Mesodermal cell (in vitro differentiated cells): Measurements from ENCODE around the gene TMEM196.

ENCODE experiments used
- H3K27ac ChIP-seq: 2 replicates; pipeline ENCODE4 v1.7.0; 2013; ENCODE audit warnings: mild to moderate bottlenecking, low read depth, low read length, moderate library complexity; ENCODE audit not compliant: severe bottlenecking
- H3K36me3 ChIP-seq: 2 replicates; pipeline ENCODE4 v1.7.1; 2013; ENCODE audit warnings: mild to moderate bottlenecking, low read length, moderate library complexity; ENCODE audit not compliant: control insufficient read depth, insufficient read depth
- H3K4me1 ChIP-seq: one replicate; pipeline ENCODE4 v1.7.1; 2013; ENCODE audit warnings: mild to moderate bottlenecking, low read length; ENCODE audit not compliant: insufficient read depth, control insufficient read depth, poor library complexity, severe bottlenecking
- H3K4me3 ChIP-seq: 2 replicates; pipeline ENCODE4 v1.7.0; 2013; ENCODE audit warnings: low read length, control low read depth, mild to moderate bottlenecking; ENCODE audit not compliant: insufficient read depth, poor library complexity, severe bottlenecking; ENCODE audit errors: extremely low read depth
- H3K9me3 ChIP-seq: 2 replicates; pipeline ENCODE4 v1.7.1; 2013; ENCODE audit warnings: mild to moderate bottlenecking, low read length, moderate library complexity; ENCODE audit not compliant: control insufficient read depth
- WGBS, 2 experiments: methylation state at CpG; one replicate each; pipeline ENCODE4 v1.1.5; 2013; ENCODE audit warnings: missing lambda C conversion rate in 2 of 2; ENCODE audit not compliant: insufficient coverage in 2 of 2; 5-methylcytosine and 5-hydroxymethylcytosine counted together

Gene TMEM196

GRCh38 chr7:19675816-19676215, 97.6 kb downstream of the TMEM196 start:
- Histone ChIP-seq H3K9me3 (no peaks in the 10 kb centered on the region), H3K4me3 (no peak overlapping the region), H3K27ac (no peak overlapping the region), H3K36me3 (no peaks in the 10 kb centered on the region), H3K4me1 (no peaks in the 10 kb centered on the region)
- no CpG with 5 or more reads among the region's 1 CpG for WGBS, 2 experiments

DNA sequence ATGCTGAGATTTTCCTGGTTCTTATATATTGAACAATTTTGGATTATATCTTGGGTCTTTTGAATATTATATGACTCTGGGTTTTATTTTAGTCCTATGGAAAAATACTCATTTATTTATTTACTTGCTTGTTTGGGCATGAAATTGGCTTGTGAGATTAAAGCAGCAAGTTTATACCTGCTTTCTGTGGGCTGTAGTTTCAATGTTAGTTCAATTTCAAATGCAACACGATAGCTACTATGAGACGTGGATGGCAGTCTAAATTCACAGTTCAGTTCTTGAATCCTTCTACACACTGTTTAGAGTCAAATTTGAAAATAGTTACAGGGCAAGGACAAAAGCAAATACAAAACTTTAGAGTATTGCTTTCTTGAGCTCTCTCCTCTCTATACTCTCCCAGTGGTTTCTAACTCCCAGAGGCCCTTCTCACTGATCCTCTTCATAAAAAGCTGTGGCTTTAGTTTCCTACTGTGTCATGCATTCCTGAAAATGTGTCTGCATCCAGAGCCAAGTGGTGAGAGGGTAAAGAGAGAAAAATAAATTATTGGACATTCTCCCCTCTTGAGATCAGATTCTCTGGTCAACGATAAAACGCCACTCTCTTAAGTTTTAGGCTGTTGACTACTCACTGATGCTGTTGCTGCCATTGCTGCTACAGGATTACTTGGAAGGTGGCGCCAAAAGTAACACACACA, 99.0 kb downstream of the TMEM196 start:
- WGBS, 2 experiments: 88 to 100% methylated on average over 1 to 3 of the region's 5 CpGs
- Histone ChIP-seq H3K9me3 (no peaks in the 10 kb centered on the region), H3K4me3 (no peak overlapping the region), H3K4me1 (no peaks in the 10 kb centered on the region), H3K27ac (no peak overlapping the region), H3K36me3 (no peaks in the 10 kb centered on the region)

DNA sequence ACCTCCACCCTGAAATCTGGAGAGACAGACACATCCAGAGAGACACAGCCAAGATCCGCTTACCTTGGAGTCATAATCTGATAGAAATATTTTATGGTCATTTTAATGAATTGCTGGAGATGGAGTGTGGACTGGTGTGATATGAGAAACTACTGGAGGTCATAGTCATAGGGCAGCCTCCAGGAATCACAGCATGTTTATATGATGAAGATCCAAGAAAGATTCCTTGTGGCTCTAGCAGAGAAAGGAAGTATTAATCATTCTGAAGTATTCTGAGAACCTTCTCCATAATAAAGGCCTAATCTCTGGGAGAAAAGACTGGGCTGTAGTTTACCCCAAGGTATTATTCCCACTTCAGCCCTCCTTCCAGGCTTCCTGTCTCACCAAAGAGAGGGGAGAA, 102.6 kb downstream of the TMEM196 start:
- no peaks in the 10 kb centered on the region for H3K36me3 ChIP-seq
- H3K4me3 ChIP-seq: no peak overlapping the region
- no peaks in the 10 kb centered on the region for H3K4me1 ChIP-seq
- no peaks in the 10 kb centered on the region for H3K9me3 ChIP-seq
- WGBS, 2 experiments: 100% methylated on average over 1 of the region's 1 CpG; no CpG with 5 or more reads in 1 of the 2 experiments
- H3K27ac ChIP-seq: no peak overlapping the region
